Right renal cortex interstitium (tissue), 3 donors: ENCODE data around the gene COMMD6. TPM values are rescaled to one million over a fixed set of nuclear protein-coding genes. Genes with fewer than 3 reads are reported as not detected.
"Not testable (repeated sequence)": the region's sequence is repeated elsewhere in the genome, so short reads cannot be mapped to it uniquely, and the experiment has no call there.

Source experiments
- DNase-seq, 3 donors: peaks; one replicate each; pipeline ENCODE4 v3.0.0-alpha.2; 2013; ENCODE audit warnings: low read depth in 3 of 3, low spot score in 2 of 3
- polyA plus RNA-seq, 3 donors: library from polyadenylated mRNA; unstranded; fragments of 120-200 nt; gene quantifications; one replicate each; pipeline ENCODE4 v1.2.1, GENCODE V29; 2013; ENCODE audit not compliant: insufficient read length in 3 of 3

COMMD6 gene
- 100 to 1,000 TPM; 272 to 276 (median 276) TPM for polyA plus RNA-seq

DNA sequence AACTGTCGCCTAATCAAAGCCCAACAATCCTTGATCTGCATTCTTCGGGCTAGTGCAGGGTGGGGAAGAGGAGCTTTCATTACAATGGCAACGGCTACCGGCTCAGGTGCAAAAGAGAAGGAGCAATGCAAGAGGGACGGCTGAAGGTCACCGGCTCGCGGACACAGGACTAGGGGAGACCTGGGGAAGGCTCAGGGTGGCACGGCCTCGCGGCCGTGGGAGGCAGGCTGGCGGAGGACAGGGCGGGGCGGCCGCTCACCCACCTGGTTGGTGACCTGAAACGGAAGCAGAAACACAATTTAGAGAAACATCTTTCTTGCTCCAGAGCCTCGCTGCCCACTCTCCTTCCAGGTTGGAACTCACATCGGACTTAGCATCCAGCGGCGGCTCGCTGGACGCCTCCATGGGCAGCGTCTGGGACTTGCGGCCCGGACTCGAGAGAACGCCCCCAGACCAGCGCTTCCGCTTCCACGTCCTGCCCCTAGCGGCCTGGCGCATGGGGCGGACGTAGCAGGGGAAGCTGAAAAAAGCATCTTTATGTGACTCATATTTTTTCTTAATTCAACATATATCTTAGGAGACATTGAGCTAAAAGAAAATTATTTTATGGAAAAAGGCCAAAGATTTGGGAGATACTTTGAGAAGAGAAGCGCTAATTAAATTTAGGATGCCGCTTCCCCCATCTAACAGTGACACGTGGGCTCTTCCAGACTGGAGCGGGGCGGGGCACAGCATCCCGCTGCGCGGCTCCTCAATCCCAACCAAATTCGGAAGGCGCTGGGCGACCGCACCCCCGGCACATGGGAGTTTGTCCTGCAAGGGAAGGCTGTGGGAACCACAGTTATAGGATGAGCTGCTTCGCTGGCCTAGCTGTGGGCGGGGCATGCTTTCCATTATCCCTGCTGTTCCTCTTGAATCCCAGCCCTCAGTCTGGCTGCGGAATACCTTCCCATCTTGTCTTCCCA is at the start of gene COMMD6:
Gene COMMD6 (minus strand): TSS at position 441 of the 965 bp plus-strand sequence. CDS start 36 bp downstream, at position 405.
- DNase-seq: peak; percentile 48 to 72 (median 65)

DNA sequence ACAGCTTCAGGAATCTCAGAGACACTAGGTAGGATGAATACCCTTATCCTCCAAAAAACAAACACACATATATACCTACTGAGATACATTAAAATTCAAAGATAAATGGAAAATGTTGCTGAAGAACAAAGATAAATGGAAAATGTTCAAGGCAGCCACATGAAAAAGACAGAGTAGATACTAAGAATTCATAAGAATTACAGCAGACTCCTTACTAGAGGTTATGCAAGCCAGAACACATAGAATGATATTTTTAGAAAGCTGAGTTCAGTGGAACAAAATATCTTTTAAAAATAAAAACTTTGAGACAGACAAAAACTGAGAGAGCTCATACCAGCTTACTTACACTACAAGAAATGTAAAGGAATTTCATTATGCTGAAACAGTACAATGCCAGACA is 47.5 kb upstream of the COMMD6 start:
- no peak for DNase-seq

DNA sequence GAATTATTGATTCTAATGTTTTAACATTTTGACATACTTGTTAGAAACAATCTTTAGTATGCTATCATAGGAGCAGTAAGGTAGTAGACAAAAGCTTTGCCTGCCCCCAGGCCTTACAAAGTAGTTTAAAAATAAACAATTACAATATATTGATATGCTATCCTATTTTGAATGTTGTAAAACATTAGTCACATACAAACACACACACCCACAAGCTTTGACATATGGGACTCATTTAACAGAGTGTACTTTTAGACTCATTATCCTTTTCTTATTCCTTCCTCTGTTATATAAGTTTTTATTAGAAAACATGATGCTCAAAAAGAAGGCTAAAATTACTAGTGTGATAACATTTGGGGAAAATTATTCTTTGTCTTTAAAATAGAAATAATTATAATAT is 45.5 kb upstream of the COMMD6 start:
- no peak for DNase-seq

DNA sequence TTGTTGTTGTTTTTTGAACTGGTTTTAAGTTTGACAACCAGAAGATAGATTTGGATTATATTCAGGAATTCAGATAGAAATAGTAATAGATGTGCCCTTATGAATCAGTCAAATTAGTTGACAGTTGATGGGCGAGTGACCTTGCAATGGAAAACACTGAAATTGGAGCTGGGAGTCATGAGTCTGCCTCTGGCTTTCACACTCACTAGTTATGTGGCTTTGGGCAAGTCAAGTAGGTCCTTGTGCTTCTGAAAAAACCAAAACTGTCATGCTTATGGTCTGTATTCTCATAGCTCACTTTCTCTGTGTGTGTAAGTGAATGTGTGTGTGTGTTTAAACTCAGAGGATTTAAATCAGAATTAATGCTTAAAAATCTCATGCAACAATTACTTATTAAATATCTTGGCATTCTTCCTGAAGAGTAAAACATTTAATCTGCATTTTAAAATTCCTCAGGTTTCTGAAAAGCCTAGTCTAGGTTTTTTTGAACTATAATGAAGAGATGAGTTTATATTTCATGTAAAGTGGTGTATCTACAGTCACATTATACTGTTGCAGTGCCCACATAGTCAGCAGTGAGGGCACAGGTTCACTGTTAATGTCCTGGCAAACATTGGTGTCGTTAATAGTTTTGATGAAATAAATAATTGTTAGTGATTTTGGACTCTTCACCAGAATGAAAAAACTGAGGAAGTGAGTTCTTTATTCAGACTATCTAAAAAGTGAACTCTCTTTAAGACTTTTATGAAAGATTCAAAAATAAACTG is 44.4 kb upstream of the COMMD6 start:
- no peak for DNase-seq

DNA sequence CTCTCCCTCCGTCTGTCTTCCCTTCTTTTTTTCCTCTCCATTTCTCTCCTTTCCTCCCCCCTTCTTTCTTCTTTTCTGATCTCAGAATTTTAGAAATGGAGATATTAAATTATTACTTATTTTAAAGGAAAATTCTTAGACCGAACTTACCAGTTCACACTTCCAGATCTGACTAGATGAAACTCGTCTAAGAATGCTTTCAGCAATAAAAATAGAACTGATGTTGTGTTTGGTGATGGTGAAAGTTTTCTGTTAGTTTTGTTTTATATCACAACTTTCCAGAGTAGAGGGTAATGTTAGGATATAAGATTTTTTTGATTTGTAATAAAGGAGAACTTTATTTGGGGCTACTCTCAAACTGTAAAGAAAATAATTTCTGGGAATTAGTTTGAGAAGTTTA is 41.9 kb upstream of the COMMD6 start:
- no peak for DNase-seq

DNA sequence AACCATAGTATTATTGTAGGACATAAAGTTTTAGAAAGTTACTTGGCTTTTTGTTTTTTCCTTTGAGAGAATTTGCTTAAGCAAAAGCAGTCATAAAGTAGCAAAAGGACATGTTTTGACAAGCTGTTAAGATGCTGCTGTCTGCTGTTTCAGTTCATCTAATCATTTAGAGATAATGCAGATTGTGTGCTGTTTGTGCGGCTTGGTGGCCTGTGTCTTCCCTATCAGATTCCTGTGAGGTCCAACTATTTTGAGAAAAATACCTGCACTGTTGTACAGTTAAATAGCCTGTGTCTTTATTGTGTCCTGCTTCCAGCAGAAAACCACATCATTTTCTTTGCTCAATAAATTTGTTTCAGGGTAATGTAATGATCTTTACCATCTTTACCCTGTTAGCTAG is 31.9 kb upstream of the COMMD6 start:
- no peak for DNase-seq

DNA sequence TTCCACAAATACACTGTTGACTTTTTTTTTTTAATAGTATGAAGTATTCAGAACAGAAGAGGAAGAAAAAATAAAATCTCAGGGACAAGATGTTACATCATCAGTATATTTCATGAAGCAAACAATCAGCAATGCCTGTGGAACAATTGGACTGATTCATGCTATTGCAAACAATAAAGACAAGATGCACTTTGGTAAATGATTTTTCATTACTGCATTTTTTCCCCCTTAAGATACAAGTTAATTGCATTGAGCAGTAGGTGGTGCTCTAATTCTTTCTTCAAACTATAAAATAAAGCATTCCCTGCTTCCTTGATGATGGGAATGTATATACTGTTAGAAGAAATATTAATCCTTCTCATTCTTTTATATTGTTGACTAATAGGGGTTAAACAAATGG is 29.0 kb upstream of the COMMD6 start:
- no peak for DNase-seq

DNA sequence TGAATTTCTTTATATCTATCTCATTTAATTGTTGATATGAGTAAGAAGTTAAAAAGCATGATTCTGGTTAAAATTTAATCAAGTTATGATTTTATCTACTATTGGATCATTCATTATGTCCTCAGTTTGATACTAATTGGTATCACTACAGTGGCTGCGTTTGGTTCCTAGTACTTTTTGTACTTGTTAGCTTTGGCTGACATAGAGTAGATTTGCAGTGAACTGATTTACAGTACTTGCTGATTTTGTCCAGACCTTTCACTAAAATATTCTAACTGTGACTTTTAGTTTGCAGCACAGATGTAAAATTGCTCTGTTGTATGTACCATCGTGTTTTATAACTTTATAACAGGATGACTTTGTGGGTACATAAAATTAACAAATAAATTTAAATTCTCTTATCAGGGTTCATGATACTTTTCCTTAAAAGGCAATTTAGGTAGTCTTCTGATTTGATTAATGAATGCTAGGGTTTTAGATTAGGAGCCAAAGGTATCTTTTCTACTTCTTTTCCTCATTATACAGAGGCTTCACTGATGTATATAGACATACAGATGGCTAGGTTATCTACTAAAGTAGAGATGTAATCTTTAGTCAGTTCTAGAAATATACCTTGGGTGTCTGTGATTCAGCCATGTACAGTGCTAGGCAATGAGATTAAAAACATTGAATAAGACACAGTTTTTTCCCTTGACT is 20.7 kb upstream of the COMMD6 start:
- no peak for DNase-seq

DNA sequence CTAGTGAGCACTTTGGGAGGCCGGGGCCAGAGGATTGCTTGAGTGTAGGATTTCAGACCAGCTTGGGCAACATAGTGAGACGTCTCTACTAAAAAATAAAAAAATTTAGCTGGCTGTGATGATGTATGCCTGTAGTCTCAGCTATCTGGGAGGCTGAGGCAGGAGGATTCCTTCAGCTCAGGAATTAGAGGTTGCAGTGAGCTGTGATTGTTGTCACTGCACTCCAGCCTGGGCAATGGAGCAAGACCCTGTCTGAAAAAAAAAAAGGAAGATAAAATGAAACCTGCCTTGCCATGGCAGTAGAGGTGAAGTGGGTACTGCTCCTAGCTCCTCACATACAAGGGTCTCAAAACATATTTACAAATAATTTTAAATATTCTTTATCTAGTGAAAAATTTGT is 19.3 kb upstream of the COMMD6 start:
- DNase-seq: no peak

DNA sequence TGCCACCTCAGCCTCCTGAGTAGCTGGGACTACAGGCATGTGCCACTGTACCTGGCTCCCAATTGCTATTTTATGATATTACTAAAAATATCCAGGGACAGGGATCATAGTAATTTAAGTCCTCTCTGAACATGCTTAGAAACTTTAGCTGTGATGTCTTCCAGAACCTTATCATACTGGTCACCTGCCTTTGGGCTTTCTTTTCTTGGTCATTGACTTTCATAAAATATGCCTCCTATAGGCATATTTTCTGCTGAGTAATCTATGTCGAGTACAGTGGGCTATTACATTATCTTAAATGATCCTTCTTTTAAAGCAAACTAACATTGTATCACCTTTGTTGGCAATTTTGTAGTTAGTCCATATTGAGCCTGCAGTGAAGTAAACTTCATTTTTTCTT is 18.2 kb upstream of the COMMD6 start:
- DNase-seq: no peak

DNA sequence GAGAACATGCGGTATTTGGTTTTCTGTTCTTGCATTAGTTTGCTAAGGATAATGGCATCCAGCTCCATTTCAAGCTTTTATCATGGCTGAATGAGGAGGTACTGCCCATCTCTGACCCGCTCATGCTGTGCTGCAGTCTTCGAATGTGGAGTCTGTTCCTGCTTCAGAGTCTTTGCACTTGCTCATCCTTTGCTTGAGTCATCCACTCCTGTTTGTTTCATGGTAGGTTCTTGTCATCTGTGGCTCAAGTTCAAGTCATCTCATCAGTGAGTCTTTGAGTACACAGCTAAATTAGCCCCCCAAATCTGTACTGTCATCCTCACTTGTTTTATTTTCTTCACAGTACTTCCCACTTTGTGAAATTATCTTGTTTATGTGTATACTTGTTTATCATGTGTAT is 17.3 kb upstream of the COMMD6 start:
- no peak for DNase-seq

DNA sequence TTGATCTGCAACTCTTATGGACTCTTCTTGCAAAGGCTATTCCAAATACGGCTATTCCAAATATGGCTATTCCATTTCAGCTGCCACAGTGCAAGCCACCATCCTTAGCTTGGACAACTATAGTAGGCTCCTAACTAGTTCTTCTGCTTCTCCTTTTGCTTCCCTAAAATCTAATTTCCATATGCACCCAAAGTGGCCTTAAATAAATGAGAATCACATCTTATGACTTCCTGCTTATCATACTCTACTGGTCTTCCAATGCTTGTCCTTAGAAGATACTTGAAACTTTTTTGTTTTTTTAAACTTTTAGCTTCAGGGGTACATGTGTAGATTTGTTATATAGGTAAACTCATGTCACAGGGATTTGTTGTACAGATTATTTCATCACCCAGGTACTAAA is 16.8 kb upstream of the COMMD6 start:
- DNase-seq: no peak

DNA sequence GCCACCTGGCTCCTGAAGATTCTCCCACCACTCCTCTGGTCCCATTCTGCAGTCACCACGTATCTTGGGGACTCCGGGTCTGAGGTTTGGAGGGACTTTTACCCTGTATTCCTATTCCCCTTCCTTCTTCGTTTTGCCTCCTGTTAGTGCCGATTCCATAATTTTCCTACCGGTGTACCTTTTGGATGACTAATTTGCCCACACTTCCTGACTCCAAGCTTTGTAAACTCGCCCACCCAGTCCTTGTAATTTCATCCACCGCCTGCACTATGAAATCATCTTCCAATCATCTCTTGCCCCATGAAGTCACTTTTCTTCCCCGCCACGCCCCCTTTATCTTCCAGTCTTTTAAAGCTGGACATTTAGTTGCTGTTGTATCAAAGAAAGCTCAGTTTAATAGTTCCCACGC is 12.5 kb upstream of the COMMD6 start:
- peak in 2 of 3 donors; percentile 25 to 32 for DNase-seq

DNA sequence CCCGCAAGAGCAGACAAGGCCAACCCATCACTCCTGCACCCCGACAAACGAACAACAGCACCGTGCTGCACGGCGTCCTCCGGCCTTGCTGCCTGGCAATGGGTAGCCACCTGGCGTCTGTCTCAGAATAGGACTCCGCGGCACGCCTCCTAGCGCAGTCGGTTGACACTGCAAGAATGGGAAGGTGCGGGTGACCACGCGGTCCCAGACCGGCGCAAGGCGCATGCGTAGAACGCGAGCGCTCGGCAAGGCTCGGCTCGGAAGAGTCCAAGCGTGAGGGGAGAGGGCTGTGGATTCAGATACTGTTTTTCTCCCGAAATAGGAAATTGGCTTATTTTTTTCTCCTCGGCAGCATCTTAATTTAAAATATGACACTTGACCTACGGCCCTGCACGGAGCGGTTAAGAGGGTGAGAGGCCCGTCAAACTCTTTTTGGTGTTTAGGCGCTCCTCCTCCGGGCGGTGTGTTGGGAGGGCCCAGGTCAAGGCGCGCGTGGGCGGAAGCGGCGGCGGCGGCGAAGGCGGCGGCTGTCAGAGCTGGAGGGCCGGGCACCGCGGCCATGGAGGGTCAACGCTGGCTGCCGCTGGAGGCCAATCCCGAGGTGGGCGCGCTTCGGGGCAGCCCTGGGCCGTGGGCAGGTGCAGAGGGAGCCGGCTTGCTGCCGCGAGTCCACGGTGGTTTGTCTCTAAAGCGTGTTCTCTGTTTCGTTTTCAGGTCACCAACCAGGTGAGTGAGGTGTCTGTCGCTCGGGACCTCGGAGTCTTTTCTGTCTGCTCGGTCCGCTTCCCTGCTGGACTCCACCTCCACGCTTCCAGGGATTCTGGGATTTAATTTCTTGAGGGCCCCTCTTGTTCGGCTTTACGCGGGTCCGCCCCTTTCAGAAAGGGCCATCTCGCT is 11.9 kb upstream of the COMMD6 start, which contains the start of gene UCHL3:
Gene UCHL3 (plus strand): TSS at position 530 of the 897 bp plus-strand sequence. CDS start 30 bp downstream, at position 560.
- peak; percentile 90 to 97 (median 95) for DNase-seq

DNA sequence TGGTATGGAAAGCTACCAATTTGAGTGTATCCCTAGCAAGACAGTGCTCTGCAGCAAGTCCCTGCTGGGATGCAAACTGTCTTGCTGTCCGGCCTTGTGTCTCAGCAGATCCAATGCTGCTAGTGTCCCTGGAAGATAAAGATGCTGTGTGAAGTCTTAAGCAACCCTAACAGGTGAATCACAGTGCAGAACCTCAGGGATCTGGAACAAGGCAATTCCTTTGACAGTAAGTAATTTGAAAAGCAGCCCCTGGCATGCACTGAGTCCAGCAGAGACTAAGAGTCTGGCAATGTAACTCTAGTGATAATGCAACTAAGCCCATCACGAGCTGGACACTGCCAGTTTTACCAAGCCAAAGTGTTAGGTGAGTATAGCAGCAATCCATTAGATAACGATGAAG is 10.3 kb upstream of the COMMD6 start:
- DNase-seq: no peak

DNA sequence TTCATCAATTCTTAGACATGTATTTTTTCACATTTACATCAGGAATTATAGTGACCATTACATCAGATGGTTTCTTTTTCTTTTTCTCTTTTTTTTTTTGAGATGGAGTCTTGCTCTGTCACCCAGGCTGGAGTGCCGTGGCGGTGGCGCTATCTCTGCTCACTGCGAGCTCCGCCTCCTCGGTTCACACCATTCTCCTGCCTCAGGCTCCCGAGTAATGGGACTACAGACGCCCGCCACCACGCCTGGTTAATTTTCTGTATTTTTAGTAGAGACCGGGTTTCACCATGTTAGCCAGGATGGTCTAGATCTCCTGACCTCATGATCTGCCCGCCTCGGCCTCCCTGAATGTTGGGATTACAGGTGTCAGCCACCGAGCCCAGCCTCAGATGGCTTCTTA is 7.7 kb upstream of the COMMD6 start:
- not testable (repeated sequence) for DNase-seq

DNA sequence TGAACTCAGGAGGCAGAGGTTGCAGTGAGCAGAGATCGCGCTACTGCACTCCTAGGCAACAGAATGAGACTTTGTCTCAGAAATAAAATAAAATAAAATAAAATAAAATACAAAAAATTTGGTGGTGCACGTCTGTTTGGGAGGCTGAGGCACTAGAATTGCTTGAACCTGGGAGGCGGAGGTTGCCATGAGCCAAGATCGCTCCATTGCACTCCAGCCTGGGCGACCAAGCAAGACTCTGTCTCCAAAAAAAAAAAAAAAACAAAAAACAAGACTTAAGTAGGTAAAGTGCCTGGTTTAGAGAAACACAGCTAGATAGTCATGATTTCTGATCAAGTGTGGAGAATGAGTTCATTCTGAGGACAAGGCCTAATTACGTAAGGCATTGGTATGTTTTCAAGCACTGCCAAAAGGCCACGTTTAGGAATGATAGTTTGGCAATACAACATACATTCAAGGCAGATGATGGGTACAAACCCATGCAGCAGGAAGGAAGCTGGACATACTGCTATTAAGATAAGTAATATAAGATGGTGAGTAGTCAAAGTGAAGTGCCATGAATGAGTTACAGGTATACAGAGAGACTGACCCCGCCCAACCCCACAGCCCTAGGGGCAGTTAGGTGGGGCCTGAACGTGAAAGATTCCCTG is 7.2 kb upstream of the COMMD6 start:
- no peak for DNase-seq

DNA sequence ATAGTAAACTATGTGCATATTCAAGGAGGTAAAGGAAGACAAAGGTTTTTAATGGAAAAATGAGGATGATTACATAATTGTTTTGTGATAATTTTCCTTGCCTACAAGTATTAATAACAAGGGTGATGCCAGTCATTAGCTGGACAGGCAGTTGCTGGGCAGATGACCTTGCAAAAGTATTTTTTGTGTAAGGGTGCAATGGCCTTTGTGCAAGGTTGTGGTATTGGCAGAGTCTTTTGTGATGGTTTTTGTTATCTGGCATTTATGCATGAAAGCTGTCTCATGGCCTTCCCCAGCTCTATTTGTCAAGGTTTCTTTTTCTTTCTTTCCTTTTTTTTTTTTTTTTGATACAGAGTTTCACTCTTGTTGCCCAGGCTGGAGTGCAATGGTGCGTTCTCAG is 4.3 kb upstream of the COMMD6 start:
- no peak for DNase-seq

DNA sequence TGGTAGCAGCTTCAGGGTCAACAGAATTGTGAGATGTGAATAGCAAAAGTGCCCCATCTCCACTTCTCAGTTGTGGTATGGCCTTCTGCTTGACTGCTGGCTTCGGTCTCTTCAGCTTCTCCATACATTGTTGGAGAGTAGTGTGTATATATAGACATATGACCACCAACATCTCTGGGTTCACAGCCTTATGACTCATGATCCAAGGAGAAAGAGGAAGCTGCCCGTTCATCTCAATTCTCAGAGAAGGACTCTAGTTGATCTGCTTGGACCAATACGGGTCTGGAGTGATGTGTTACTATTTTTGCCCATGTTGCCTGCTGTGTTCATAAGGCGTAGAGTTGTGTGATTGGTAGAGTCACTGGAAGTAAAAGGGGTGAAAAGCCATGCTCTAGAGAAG is 3.6 kb upstream of the COMMD6 start:
- DNase-seq: no peak
